ENCODE data around the gene LYST.
"Not testable (repeated sequence)": the region's sequence is repeated elsewhere in the genome, so short reads cannot be mapped to it uniquely, and the experiment has no call there.

LYST gene

GRCh38 chr1:235809688-235810397 is 56.9 kb downstream of the LYST start:
- no peak for DNase-seq

- DNase-seq, result no peak
Observed at GRCh38 chr1:235808223-235808622, 58.5 kb downstream of the LYST start.

- no peak for DNase-seq
Observed at GRCh38 chr1:235806123-235806522, 60.6 kb downstream of the LYST start.

- DNase-seq, result no peak
Observed at GRCh38 chr1:235802573-235803346, 63.9 kb downstream of the LYST start.

DNA sequence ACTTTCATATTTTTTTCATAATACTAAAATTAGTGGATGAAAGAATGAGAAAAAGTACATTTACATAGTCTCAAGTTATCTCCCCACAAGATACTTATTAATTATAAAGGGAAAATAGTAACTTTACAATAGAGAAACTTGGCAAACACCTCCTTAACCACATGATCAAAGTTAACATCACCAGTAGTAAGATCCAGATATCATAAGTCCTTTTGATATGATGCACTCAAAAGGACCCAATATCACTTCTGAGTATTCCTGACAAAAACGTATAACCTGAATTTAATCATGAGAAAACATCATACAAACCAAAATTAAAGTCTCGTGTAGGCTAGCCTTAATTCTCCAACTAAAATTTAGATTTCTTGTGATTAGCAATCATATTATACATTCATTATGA is 67.4 kb downstream of the LYST start:
- DNase-seq, result no peak

DNA sequence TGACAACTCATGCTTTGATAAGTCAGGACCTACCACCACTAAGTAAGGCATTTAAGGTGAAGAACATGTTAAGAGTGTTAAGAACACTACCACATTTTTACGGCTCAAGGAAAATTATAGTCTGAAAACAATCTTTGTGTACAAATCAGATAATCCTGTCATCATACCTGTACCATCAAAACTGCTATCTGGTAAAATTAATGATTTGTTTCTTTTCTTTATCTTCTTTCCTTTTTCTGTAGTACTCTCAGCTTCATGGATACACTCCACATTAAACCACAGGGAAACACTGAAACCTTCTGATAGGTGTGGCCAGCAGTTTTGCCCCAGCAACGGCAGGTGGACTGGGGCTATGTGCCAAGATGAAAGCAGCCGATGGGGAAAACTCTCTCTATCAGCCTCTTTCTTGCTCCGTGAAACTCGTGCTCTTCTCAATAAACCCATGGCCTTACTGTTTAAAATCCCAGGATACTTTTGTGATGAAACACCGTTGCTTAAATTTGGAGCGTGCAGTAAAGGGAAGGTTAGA is 75.1 kb downstream of the LYST start:
- no peak for DNase-seq

DNA sequence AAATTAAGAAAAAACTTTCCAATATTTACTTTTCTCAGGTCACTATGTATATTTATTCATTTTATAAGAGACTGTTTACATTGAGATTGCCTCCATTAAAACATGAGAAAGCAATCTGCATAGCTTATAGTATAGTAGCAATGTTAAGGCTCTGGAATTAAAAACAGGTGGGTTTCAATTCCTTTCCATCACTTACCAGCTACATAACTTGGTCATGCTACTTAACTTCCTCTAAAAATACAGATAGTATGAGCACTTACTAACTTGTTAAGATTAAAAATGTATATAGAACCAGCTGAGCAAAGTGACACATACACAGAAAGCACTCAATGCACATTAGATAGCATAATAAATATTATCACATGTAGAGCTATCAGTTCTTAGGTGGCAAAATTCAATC is 76.6 kb downstream of the LYST start:
- DNase-seq, result no peak

DNA sequence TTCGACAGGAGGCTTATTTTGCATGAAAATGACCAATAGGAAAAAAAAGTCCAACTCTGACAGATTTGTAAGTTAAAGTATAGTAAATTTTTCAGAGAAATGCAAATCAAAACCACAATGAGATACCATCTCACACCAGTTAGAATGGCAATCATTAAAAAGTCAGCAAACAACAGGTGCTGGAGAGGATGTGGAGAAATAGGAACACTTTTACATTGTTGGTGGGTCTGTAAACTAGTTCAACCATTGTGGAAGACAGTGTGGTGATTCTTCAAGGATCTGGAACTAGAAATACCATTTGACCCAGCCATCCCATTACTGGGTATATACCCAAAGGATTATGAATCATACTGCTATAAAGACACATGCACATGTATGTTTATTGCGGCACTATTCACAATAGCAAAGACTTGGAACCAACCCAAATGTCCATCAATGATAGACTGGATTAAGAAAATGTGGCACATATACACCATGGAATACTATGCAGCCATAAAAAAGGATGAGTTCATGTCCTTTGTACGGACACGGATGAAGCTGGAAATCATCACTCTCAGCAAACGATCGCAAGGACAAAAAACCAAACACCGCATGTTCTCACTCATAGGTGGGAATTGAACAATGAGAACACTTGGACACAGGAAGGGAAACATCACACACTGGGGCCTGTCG is 80.3 kb downstream of the LYST start:
- not testable (repeated sequence) for DNase-seq

- no peak for DNase-seq
Observed at GRCh38 chr1:235784950-235785349, 81.8 kb downstream of the LYST start.

- DNase-seq, result peak in 1 of 14 donors; percentile 7
Observed at GRCh38 chr1:235783148-235783776, 83.4 kb downstream of the LYST start.

DNA sequence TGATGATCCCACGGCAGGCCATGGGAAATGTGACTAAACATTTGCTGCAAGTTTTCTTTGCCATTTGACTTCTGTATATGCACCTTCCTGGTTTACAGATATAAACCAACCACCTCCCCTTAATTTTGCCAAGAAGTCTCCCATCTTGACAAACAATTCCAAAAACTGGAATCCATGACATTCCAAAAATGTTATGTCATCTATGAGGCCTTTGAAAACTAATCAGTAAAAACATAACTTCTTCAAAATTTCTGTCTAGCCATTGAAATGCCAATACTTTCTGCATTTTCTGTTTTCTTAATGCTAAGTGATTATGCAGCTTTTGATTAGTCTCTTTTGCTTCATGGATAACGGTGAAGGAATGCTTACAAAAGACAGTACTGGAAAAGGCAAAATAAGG is 84.1 kb downstream of the LYST start:
- no peak for DNase-seq

GRCh38 chr1:235781807-235782206 is 84.9 kb downstream of the LYST start:
- DNase-seq, result no peak

DNA sequence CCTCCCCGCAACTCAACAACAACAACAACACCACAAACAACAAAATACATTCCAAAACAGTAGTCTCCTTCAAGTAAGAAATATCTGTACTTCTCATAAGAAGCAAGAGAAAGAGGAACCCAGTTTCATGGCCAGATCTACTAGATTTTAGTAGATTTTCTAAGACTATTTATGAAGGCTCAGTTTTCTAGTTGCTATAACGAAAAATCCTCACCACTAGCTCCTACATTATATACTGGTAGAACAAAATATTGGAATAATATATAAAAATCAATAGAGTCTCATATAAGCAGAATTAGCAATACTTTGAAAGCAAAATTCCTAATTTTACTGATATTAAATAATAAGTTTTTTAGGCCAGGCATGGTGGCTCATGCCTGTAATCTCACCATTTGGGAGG is 86.9 kb downstream of the LYST start:
- no peak for DNase-seq

- no peak for DNase-seq
Observed at GRCh38 chr1:235776396-235776795, 90.3 kb downstream of the LYST start.

- no peak for DNase-seq
Observed at GRCh38 chr1:235775246-235775860, 91.4 kb downstream of the LYST start.

GRCh38 chr1:235767795-235768194 is 98.9 kb downstream of the LYST start:
- DNase-seq, result no peak

GRCh38 chr1:235766794-235767285 is 99.9 kb downstream of the LYST start:
- no peak for DNase-seq

GRCh38 chr1:235763962-235764361 is 102.7 kb downstream of the LYST start:
- DNase-seq, result no peak

DNA sequence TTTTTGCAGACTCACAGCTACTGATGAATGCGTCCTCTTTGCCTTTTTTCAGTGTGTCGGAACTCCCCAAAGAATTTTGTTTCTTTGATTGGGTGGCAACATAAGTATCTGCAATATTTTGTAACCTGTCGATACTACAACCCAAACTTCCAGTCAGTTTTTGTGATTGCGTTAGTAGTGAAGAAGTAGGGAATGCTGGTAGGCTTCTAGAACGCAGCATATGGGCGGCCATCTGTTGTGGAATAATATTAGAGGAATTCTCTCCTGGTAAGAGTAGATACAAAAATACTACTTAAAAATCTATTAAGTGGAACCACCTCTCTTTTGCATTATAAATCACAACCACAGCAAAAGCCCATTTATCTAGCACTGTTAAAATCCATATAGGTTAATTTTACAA is 107.4 kb downstream of the LYST start:
- DNase-seq, result peak in 1 of 14 donors; percentile 87

DNA sequence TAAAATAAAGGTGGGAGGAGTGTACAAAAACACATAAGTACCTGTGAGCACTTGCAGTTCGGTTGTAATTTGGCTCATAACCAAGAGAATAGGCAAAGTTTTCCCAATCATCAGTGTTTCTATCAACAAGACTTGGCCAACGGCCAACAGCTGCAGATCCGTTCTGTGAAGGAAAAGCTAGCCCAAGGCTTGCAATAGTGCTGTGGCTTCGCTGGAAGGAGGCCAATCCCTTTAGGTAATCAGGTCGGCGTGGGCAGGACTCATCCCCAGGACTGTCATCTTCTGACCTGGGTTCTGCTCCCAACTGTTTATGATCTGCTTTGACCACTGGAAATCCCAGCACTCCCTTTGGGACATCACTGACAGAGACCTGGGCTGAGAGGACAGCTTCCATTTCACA is 107.8 kb downstream of the LYST start:
- peak in 1 of 14 donors; percentile 87 for DNase-seq

DNA sequence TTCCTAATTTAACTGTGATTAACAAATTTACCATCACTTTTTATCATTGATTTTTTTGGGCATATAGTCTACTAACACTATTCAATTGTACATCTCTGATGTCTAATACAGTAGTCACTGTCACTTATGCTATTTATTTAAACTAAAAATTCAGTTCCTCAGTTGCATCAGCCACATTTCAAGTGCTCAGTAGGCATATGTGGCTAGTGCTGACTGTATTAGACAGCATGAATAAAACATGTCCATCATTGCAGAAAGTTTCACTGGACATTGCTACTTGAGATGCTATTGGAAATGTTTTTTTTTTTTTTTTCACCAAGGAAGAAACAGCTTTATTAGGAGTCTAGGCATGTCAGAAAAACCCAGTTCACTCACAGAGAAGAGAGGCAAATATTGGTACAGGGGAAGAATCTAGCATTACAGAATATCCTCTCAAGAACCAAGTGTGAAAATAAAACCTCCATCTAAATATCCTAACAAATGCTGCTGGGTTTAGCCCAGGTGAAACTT is 109.1 kb downstream of the LYST start:
- no peak for DNase-seq

DNA sequence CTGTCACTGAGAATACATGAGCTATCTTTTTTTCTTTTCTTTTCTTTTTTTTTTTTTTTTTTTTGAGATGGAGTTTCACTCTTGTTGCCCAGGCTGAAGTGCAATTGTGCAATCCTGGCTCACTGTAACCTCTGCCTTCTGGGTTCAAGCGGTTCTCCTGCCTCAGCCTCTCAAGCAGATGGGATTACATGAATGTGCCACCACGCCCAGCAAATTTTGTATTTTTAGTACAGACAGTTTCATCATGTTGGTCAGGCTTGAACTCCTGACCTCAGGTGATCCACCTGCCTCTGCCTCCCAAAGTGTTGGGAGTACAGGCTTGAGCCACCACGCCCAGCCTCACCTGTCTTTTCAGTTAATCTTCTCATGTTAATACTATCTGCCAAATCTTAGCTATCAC is 112.5 kb downstream of the LYST start:
- not testable (repeated sequence) for DNase-seq

Data from C1 segment of cervical spinal cord (tissue), 14 donors.